IMR-90 (cell line): ENCODE measurements around the gene UGGT2. TPM values are rescaled to one million over a fixed set of nuclear protein-coding genes. Genes with fewer than 3 reads are reported as not detected.

Experiments
- ATAC-seq: fragments of 200-7000 bp; cut with Tn5 transposase; 2 replicates; pipeline ENCODE4 v1.9.1; 2020; ENCODE audit warnings: low read depth, mild to moderate bottlenecking, moderate library complexity
- BruUV-seq: library from RNA; stranded (reverse); fragments of 400-500 nt; replicated peaks from 2 replicates; lab custom pipeline; 2021; lab: Mats Ljungman, UMichigan
- CTCF ChIA-PET: fragments of 300-600 bp; formaldehyde crosslinking; extraction: SDS; loops from one replicate; lab custom pipeline; 2021; ENCODE audit warnings: antibody characterized with exemption; lab: Yijun Ruan, JAX
- POLR2A ChIA-PET: fragments of 300-600 bp; sonication (Branson Sonifier 250); formaldehyde crosslinking; loops from one replicate; lab custom pipeline; 2022; ENCODE audit warnings: antibody characterized with exemption; ENCODE audit not compliant: unreplicated experiment; lab: Charles Lee
- DNase-seq: peaks from one replicate; pipeline ENCODE4 v3.0.0; 2013
- H2AFZ ChIP-seq: replicated peaks from 2 replicates; pipeline ENCODE3; 2013; ENCODE audit warnings: low read length, mild to moderate bottlenecking; ENCODE audit not compliant: poor library complexity
- H2AK5ac ChIP-seq: 2 replicates; pipeline ENCODE4 v1.6.1; 2013; ENCODE audit warnings: low read depth, low read length, inconsistent platforms
- H2AK9ac ChIP-seq: replicated peaks from 2 replicates; pipeline ENCODE3; 2013; ENCODE audit warnings: mild to moderate bottlenecking, low read depth, low read length, moderate library complexity; ENCODE audit not compliant: poor library complexity
- H2BK120ac ChIP-seq: 2 replicates; pipeline ENCODE4 v1.6.1; 2013; ENCODE audit warnings: low read depth, low read length, inconsistent platforms
- H2BK15ac ChIP-seq: 3 replicates; pipeline ENCODE4 v1.6.1; 2013; ENCODE audit warnings: low read depth, low read length, inconsistent platforms
- H2BK20ac ChIP-seq: 2 replicates; pipeline ENCODE4 v1.6.1; 2013; ENCODE audit warnings: low read depth, mild to moderate bottlenecking, inconsistent platforms, low read length, moderate library complexity
- H2BK5ac ChIP-seq: 2 replicates; pipeline ENCODE4 v1.6.1; 2013; ENCODE audit warnings: mild to moderate bottlenecking, low read depth, low read length, inconsistent platforms; ENCODE audit not compliant: poor library complexity, severe bottlenecking
- H3K14ac ChIP-seq: replicated peaks from 2 replicates; pipeline ENCODE4 v1.6.1; 2013; ENCODE audit warnings: low read depth, low read length, inconsistent platforms
- H3K18ac ChIP-seq: 2 replicates; pipeline ENCODE4 v1.6.1; 2013; ENCODE audit warnings: low read depth, low read length, control low read depth
- H3K23ac ChIP-seq: 2 replicates; pipeline ENCODE4 v1.6.1; 2013; ENCODE audit warnings: low read depth, low read length, inconsistent platforms
- H3K27ac ChIP-seq: 2 replicates; pipeline ENCODE4 v1.5.1; 2013; ENCODE audit warnings: mild to moderate bottlenecking, control low read depth, low read length; ENCODE audit not compliant: insufficient read depth
- H3K27me3 ChIP-seq: 2 replicates; pipeline ENCODE4 v1.6.1; 2013; ENCODE audit warnings: low read length; ENCODE audit not compliant: control insufficient read depth, insufficient read depth
- H3K36me3 ChIP-seq: 2 replicates; pipeline ENCODE4 v1.6.1; 2013; ENCODE audit warnings: low read length, mixed read lengths; ENCODE audit not compliant: control insufficient read depth, insufficient read depth
- H3K4ac ChIP-seq: 2 replicates; pipeline ENCODE4 v1.6.1; 2013; ENCODE audit warnings: low read depth, low read length, inconsistent platforms
- H3K4me1 ChIP-seq: 2 replicates; pipeline ENCODE4 v1.6.1; 2013; ENCODE audit warnings: low read length, mixed read lengths; ENCODE audit not compliant: control insufficient read depth, insufficient read depth
- H3K4me2 ChIP-seq: 2 replicates; pipeline ENCODE4 v1.6.1; 2013; ENCODE audit warnings: low read depth, mild to moderate bottlenecking, control low read depth, low read length, moderate library complexity
- H3K4me3 ChIP-seq: 2 replicates; pipeline ENCODE4 v1.5.1; 2013; ENCODE audit warnings: low read depth, mild to moderate bottlenecking, control low read depth, low read length, moderate library complexity; ENCODE audit not compliant: insufficient read depth
- H3K56ac ChIP-seq: 2 replicates; pipeline ENCODE4 v1.6.1; 2013; ENCODE audit warnings: low read length, inconsistent platforms; ENCODE audit not compliant: insufficient read depth; ENCODE audit errors: extremely low read depth
- H3K79me1 ChIP-seq, 2 experiments: 2 replicates each; pipeline ENCODE4 v1.6.1; 2013; ENCODE audit warnings: low read length in 2 of 2, inconsistent platforms in 1 of 2, low read depth in 1 of 2
- H3K9ac ChIP-seq: 2 replicates; pipeline ENCODE4 v1.6.1; 2013; ENCODE audit warnings: low read depth, low read length, control low read depth
- H3K9me1 ChIP-seq: 2 replicates; pipeline ENCODE4 v1.6.1; 2013; ENCODE audit warnings: low read length, inconsistent platforms; ENCODE audit not compliant: insufficient read depth
- H3K9me3 ChIP-seq: 2 replicates; pipeline ENCODE4 v1.6.1; 2013; ENCODE audit warnings: low read length; ENCODE audit not compliant: control insufficient read depth, insufficient read depth
- H4K20me1 ChIP-seq: 2 replicates; pipeline ENCODE4 v1.6.1; 2013; ENCODE audit warnings: low read length, inconsistent platforms; ENCODE audit not compliant: insufficient read depth
- H4K5ac ChIP-seq: 2 replicates; pipeline ENCODE4 v1.6.1; 2013; ENCODE audit warnings: mild to moderate bottlenecking, low read depth, low read length, control low read depth
- H4K8ac ChIP-seq, 2 experiments: 2 replicates each; pipeline ENCODE4 v1.6.1; 2013; ENCODE audit warnings: low read depth in 2 of 2, low read length in 2 of 2, control low read depth in 1 of 2, inconsistent platforms in 1 of 2
- H4K91ac ChIP-seq: 2 replicates; pipeline ENCODE4 v1.6.1; 2013; ENCODE audit warnings: low read depth, low read length, inconsistent platforms; ENCODE audit not compliant: insufficient read depth
- BHLHE40 ChIP-seq: fragments of 150-350 bp; IDR thresholded peaks from 2 replicates; pipeline ENCODE4 v1.6.1; 2016; ENCODE audit warnings: mild to moderate bottlenecking, low read depth, low read length
- CEBPB ChIP-seq: IDR thresholded peaks from 2 replicates; pipeline ENCODE4 v1.6.1; 2012; ENCODE audit warnings: low read depth, low read length, improper control_type of control experiment
- CHD1 ChIP-seq: IDR thresholded peaks from 2 replicates; pipeline ENCODE4 v1.6.1; 2012; ENCODE audit warnings: low read depth, low read length, improper control_type of control experiment
- FOS ChIP-seq: fragments of 150-350 bp; IDR thresholded peaks from 2 replicates; pipeline ENCODE4 v1.6.1; 2016; ENCODE audit warnings: low read depth, low read length
- MAFK ChIP-seq: IDR thresholded peaks from 2 replicates; pipeline ENCODE4 v1.6.1; 2012; ENCODE audit warnings: low read depth, low read length, improper control_type of control experiment
- MXI1 ChIP-seq: IDR thresholded peaks from 2 replicates; pipeline ENCODE4 v1.6.1; 2012; ENCODE audit warnings: low read depth, mild to moderate bottlenecking, low read length, moderate library complexity, borderline replicate concordance
- NFE2L2 ChIP-seq: fragments of 150-350 bp; IDR thresholded peaks from 2 replicates; pipeline ENCODE4 v1.6.1; 2016; ENCODE audit warnings: low read depth, mild to moderate bottlenecking, low read length
- POLR2A ChIP-seq: IDR thresholded peaks from 2 replicates; pipeline ENCODE4 v1.6.1; 2012; ENCODE audit warnings: mild to moderate bottlenecking, low read depth, low read length
- RAD21 ChIP-seq: IDR thresholded peaks from 2 replicates; pipeline ENCODE4 v1.6.1; 2012; ENCODE audit warnings: low read length, improper control_type of control experiment
- RCOR1 ChIP-seq: IDR thresholded peaks from 2 replicates; pipeline ENCODE4 v1.6.1; 2012; ENCODE audit warnings: mild to moderate bottlenecking, low read length, improper control_type of control experiment; ENCODE audit not compliant: insufficient replicate concordance
- RFX5 ChIP-seq: IDR thresholded peaks from 2 replicates; pipeline ENCODE4 v1.8.0; 2012; ENCODE audit warnings: low read depth, mild to moderate bottlenecking, low read length, moderate library complexity
- SMC3 ChIP-seq: fragments of 150-350 bp; IDR thresholded peaks from 2 replicates; pipeline ENCODE4 v1.6.1; 2016; ENCODE audit warnings: low read depth, mild to moderate bottlenecking, antibody characterized with exemption, low read length, moderate library complexity
- WGBS, 2 experiments: methylation state at CpG; one replicate each; pipeline versions ENCODE4 v1.1.5 to v1.1.7; 2013; ENCODE audit warnings: missing lambda C conversion rate in 2 of 2; ENCODE audit not compliant: insufficient read length in 1 of 2; ENCODE audit errors: extremely low coverage in 2 of 2; 5-methylcytosine and 5-hydroxymethylcytosine counted together
- dilution Hi-C: fragments of 300-500 bp; cut with HindIII; formaldehyde crosslinking; loops from one replicate; pipeline ENCODE4 v1.14.3; 2018; ENCODE audit warnings: low sequenced_read_pairs; ENCODE audit not compliant: unreplicated experiment
- in situ Hi-C: fragments of 300-500 bp; cut with MboI; formaldehyde crosslinking; loops from 3 replicates; pipeline ENCODE4 v1.14.3; 2019; ENCODE audit warnings: low sequenced_read_pairs, inconsistent platforms, mixed read lengths
- intact Hi-C: fragments of 100-400 bp; cut with micrococcal nuclease; formaldehyde crosslinking; loops from 2 replicates; pipeline ENCODE4 v1.10.0; 2022
- polyA plus RNA-seq, 3 experiments: library from polyadenylated mRNA; depleted of rRNA; stranded (reverse); fragments of >200 nt; gene quantifications; 2 replicates each; pipeline ENCODE4 v1.2.3, GENCODE V29; 2012; ENCODE audit warnings: low replicate concordance in 1 of 3
- total RNA-seq: library from RNA; depleted of rRNA; stranded (reverse); fragments of >200 nt; gene quantifications from 2 replicates; pipeline ENCODE4 v1.2.3, GENCODE V29; 2012

UGGT2 gene
- total and polyA plus RNA-seq, 2 of the 4 experiments (the other 2 are of a cell fraction), result 21.4 to 40.1 TPM

DNA sequence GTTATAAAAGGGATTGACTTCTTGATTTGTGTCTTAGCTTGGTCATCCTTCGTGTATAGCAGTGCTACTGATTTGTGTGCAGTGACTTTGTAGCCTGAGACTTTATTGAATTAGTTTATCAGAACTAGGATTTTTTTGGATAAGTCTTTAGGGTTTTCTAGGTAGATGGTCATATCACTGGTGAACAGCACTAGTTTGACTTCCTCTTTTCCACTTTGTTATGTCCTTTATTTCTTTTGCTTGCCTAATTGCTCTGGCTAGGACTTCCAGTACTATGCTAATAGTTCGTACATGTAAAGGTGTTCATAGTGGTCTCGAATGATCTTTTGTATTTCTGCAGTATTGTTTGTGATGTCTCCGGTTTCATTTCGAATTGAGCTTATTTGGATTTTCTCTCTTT, 230.9 kb downstream of the UGGT2 start:
- dilution Hi-C loops, result no loop called here
- Histone ChIP-seq H3K36me3 (peaks cover 6% of the 10 kb centered on the region), H2AK5ac (no peak overlapping the region), H2BK15ac (no peak overlapping the region), H4K8ac (no peak overlapping the region), H4K91ac (no peak overlapping the region), H3K4me2 (no peak overlapping the region), H3K9me3 (no peaks in the 10 kb centered on the region), H4K20me1 (no peaks in the 10 kb centered on the region), H3K4me1 (no peaks in the 10 kb centered on the region), H2BK5ac (no peak overlapping the region), H3K14ac (no peak overlapping the region), H3K4ac (no peak overlapping the region), H2BK120ac (no peak overlapping the region), H4K5ac (no peak overlapping the region), H2BK20ac (no peak overlapping the region), H3K23ac (no peak overlapping the region), H2AK9ac (no peak overlapping the region), H3K18ac (no peak overlapping the region), H3K9me1 (0 out of 2 replicates have a peak, but pooled peaks cover 5% of the 10 kb centered on the region), H2AFZ (no peak overlapping the region), H3K56ac (no peak overlapping the region), H3K27me3 (no peaks in the 10 kb centered on the region), H3K27ac (no peak overlapping the region), H3K4me3 (no peak overlapping the region), H3K9ac (no peak overlapping the region), H3K79me1 (no peaks in the 10 kb centered on the region)
- in situ Hi-C loops, result no loop called here
- CTCF ChIA-PET, result interaction anchor here (1.3 kb wide), 1 partner anchor 12 kb away, joined by 4 read pairs; no protein-coding TSS in a partner anchor
- WGBS, 2 experiments, result no CpG with 5 or more reads among the region's 5 CpGs
- BruUV-seq, result no TSS peak
- no peak for TF ChIP-seq RCOR1
- TF ChIP-seq MAFK, result no peak
- no peak for TF ChIP-seq BHLHE40
- TF ChIP-seq CHD1, result no peak
- no peak for TF ChIP-seq SMC3
- no peak for TF ChIP-seq POLR2A
- no peak for TF ChIP-seq RFX5
- TF ChIP-seq CEBPB, result no peak
- no peak for TF ChIP-seq FOS
- TF ChIP-seq MXI1, result no peak
- TF ChIP-seq NFE2L2, result no peak
- TF ChIP-seq RAD21, result no peak
- POLR2A ChIA-PET, result no interaction called here
- ATAC-seq (no peak), DNase-seq (no peak)
- intact Hi-C loops, result no loop called here
